GM10266 (cell line): ENCODE measurements around the gene NBPF11.
"Not testable (repeated sequence)": the region's sequence is repeated elsewhere in the genome, so short reads cannot be mapped to it uniquely, and the experiment has no call there.

Source experiments
- DNase-seq: peaks from one replicate; pipeline ENCODE4 v3.0.0; 2012; ENCODE audit errors: extremely low spot score
- TF ChIP-seq, protein P1 (sequence below): IDR thresholded peaks from 2 replicates; pipeline ENCODE4 v1.5.1; 2012; ENCODE audit warnings: mild to moderate bottlenecking, low read depth; ENCODE audit not compliant: control insufficient read depth, insufficient read depth; ENCODE audit errors: missing control alignments

The NBPF11 gene, protein sequence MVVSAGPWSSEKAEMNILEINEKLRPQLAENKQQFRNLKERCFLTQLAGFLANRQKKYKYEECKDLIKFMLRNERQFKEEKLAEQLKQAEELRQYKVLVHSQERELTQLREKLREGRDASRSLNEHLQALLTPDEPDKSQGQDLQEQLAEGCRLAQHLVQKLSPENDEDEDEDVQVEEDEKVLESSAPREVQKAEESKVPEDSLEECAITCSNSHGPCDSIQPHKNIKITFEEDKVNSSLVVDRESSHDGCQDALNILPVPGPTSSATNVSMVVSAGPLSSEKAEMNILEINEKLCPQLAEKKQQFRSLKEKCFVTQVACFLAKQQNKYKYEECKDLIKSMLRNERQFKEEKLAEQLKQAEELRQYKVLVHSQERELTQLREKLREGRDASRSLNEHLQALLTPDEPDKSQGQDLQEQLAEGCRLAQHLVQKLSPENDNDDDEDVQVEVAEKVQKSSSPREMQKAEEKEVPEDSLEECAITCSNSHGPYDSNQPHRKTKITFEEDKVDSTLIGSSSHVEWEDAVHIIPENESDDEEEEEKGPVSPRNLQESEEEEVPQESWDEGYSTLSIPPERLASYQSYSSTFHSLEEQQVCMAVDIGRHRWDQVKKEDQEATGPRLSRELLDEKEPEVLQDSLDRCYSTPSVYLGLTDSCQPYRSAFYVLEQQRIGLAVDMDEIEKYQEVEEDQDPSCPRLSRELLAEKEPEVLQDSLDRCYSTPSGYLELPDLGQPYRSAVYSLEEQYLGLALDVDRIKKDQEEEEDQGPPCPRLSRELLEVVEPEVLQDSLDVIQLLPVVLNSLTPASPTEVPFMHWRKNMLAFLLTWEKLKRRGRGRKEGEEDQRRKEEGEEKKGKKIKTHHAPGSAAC

DNA sequence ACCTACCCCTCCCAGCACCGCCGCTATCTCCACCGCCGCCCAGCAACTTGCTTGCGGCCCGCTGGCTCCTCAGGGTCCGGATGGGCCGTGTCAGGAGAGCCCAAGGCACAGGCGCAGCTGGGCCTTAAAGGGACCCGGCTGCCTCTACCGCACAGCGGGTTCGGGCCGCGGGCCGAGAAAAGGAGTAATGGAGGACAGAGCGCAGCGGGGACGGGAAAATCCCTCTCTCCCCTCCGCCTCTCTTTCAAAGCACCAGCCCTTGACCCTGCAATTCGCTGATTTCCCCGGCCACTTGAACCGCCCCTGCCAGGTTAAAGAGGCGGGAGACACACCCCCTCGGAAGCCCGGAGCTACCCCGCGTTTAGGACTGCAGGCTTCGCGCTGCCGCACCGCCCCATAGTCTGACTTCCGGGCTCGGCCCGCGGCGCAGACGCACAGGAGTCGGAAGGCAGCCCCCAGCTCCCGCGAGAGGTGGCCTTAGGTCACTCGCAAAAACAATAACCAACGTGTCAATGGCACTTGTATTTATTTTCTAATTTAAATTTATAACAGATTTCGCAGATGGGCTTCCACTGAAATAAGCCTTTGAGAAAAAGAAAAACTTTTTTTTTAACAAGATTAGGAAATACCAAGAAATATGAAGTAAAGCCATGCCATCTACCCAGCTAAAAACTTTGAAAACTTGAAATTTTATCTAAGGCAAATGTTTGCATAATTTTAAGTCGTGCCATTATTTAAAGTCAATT lies at the start of gene NBPF11:
Gene NBPF11, minus strand, starts transcription at position 371 of the 746 bp plus-strand sequence. CDS start 25,278 bp downstream, outside the sequence.
- DNase-seq = not testable (repeated sequence)

DNA sequence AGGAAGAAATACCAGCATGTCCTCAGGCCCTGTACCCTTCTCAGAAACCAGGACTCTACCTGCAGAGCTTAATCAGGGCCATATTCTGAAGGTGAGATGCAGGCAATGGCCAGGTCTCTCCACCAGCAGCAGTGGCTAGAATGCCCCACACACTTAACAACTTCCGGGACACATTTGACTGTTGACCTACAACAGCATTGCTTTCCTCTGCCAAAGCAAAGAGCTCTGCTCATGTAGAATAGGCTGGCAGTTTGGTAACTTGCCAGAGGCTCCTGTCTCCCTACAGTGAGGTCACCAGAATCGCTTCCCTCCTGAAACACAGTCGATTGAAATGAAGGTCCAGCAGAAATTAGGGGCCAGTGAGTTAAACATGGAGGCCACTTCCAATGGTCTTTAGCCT lies 45.3 kb upstream of the NBPF11 start:
- not testable (repeated sequence) for DNase-seq

DNA sequence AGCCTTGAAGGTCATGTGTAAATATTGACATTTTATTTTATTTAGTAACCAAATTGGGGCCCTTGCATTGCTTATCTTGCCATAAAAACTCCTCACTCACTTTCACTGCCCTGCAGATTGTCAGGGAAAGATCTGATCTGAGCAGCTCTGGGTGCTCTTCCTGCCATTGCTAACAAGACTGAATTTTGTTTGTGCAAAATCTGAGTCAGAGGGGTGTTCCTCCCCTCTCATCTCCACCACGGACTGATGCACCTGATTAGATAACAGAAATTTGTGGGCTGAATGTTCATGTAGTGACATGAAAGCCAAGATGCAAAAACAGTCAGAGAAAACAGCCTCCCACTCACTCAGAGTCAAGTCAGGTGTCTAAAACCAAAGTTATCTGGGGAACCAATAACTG lies 44.9 kb upstream of the NBPF11 start:
- DNase-seq = not testable (repeated sequence)

DNA sequence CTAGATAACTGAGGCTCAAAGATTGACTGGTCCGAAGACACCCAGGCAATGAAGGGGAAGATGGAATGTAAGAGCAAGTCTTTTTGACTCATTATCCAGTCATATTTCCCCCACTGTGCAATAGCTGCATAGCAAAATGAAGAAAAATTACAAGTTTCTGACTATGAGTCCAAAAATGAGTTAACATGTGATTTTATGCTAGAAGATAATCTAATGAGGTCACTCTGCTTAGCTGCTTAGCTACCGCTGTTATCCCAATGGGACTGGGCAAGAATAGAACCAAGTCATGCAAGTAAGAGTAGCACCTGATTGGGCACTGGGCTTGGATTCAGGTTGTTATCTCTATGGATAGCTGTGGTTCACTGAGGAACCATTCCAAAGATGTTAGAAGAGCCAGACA lies 43.0 kb upstream of the NBPF11 start:
- DNase-seq = not testable (repeated sequence)

DNA sequence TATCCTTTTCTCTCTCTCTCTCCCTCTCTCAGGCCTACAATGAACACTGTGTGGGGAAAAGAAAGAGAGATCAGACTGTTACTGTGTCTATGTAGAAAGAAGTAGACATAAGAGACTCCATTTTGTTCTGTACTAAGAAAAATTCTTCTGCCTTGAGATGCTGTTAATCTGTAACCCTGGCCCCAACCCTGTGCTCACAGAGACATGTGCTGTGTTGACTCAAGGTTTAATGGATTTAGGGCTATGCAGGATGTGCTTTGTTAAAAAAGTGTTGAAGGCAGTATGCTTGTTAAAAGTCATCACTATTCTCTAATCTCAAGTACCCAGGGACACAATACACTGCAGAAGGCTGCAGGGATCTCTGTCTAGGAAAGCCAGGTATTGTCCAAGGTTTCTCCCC lies 36.7 kb upstream of the NBPF11 start:
- not testable (repeated sequence) for DNase-seq

DNA sequence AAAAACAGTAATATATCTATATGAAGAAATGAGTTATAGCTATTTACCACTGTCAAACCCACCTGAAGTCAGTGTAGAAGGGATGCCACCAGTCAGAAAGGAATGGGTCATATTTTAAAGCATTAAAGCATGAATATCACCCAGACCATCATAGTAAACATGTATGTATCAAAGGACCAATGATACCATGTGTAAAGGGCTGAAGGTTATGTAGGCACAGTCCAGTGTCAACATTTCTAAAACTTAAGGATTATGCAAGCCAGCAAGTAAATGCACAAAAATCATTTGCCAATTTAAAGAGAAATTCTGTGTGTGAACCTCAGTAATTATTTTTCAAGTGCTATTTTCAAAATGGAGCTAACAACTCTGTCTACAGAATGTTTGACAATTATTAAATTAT lies 26.6 kb upstream of the NBPF11 start:
- DNase-seq = not testable (repeated sequence)

DNA sequence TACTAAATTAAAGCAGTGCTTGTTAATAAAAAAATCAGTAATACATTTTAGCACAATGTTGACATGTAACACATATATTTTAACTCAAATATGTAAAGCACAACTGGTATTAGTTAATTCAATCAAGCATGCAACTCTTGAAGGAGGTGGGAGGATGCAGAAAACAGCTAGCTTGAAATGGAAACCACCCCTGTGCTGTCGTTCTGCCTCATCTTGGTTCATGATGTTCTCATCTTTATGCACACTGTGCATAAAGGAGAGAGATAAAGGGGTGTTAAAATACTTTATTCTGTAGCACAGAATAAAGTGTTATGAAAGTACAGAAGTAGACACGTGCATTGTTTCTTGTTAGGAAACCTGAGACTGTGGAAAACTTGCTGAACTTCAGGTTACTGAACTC lies 23.3 kb upstream of the NBPF11 start:
- DNase-seq = not testable (repeated sequence)

DNA sequence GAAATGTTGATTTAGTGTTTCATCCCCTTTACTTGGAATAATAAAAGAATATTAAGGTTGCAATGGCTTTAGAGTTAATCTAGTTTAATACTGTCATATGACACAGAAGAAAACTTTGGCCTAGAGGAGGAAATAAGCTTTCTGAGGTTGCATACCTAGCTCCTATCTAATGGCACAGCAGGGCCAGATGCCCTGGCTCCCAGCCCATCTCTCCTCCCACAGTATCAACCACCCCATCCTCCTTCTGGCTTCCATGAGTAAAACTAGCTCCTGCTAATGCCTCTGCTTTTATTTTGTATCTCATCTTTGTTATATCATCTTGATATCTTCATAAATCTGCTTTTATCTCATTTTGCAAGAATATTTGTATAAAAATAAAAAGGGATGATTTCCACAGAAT lies 19.9 kb upstream of the NBPF11 start:
- DNase-seq = not testable (repeated sequence)

DNA sequence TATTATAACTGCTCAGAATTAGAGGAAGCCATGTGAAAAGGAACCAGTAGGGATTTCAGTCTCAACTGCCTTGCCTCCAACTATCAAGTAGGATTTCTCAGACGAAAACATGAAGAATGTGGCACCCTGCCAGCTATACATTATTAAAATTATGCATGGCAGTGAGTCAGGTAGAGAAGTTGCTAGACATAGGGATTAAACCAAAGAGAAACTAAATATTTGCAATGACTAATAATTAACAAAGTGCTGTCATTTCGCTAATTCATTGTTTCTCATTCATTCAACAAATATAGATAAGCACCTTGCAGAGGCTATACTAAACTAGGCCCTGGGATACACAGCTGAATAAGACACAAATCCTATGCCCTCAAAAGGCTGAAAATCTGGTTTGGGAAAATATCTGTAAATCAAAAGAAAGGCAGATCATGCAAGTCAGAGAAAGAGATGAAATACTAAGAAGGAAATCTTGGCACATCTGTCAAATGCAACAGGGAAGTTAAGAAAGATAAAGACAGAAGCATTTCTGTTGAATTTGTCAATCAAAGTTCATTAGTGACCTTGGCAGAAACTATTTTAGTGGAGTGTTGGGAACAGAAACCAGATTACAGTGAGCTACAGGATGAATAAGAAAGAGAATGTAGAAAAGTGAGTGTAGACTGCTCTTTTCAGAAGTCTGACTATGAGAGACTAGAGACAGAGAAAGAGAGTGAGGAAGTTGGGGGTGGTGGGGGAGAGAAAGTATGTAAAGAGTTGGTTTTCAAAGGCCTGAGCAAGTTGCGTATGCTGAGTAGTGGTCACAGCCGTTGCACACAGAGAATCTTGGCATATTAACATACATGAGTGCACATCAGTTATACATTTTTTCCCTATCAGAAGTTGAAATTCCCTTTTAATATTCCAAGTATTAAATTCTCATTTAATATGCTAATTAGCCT lies 14.7 kb upstream of the NBPF11 start:
- TF ChIP-seq, protein P1, sequence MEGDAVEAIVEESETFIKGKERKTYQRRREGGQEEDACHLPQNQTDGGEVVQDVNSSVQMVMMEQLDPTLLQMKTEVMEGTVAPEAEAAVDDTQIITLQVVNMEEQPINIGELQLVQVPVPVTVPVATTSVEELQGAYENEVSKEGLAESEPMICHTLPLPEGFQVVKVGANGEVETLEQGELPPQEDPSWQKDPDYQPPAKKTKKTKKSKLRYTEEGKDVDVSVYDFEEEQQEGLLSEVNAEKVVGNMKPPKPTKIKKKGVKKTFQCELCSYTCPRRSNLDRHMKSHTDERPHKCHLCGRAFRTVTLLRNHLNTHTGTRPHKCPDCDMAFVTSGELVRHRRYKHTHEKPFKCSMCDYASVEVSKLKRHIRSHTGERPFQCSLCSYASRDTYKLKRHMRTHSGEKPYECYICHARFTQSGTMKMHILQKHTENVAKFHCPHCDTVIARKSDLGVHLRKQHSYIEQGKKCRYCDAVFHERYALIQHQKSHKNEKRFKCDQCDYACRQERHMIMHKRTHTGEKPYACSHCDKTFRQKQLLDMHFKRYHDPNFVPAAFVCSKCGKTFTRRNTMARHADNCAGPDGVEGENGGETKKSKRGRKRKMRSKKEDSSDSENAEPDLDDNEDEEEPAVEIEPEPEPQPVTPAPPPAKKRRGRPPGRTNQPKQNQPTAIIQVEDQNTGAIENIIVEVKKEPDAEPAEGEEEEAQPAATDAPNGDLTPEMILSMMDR = no peak
- peak; percentile 7 for DNase-seq

DNA sequence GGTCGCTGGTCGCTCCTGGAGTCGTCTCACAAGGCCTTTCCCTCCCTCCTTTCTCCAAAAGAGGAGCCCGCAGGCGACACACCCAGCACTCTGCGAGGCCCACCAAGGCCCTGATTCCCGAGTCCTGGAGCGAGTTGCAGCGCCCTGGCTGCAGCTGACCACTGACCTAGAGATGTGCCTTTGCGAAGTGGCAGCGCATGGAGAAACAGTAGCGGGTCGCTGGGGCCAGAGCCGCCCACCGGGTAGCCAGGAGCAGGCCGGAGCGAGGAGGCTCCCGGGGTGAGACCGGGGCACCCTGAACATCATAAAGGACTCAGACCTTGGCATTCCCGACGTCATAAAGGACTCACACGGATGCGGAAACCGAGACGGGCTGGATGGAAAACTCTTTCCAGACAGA lies 10.3 kb upstream of the NBPF11 start:
- DNase-seq = no peak
- TF ChIP-seq, protein P1 = no peak
